Activated T-cell treated with anti-CD3 and anti-CD28 coated beads, Interleukin-2, amount 50 U/mL, for 72 hours (primary cell): ENCODE data around the gene NXPE4. TPM values are rescaled to one million over a fixed set of nuclear protein-coding genes. Genes with fewer than 3 reads are reported as not detected.
A peak's percentile ranks its signal among the peaks of the same experiment; 100 is the strongest.
"Not testable (repeated sequence)": the region's sequence is repeated elsewhere in the genome, so short reads cannot be mapped to it uniquely, and the experiment has no call there.

Source experiments
- ATAC-seq, 2 donors: fragments of 150-1000 bp; cut with Tn5 transposase; replicated peaks in 1 of 2; 2 replicates each; pipeline ENCODE4 v1.10.0; 2021; ENCODE audit warnings: moderate library complexity in 2 of 2, mild to moderate bottlenecking in 1 of 2
- DNase-seq, 2 donors: peaks; one replicate each; pipeline ENCODE4 v3.0.0; 2021 to 2022; ENCODE audit warnings: mixed read lengths in 1 of 2
- H3K27ac Mint-ChIP-seq: one replicate; pipeline ENCODE4 v1.8.0; 2022; ENCODE audit warnings: mild to moderate bottlenecking, moderate library complexity, mixed read lengths
- H3K27me3 Mint-ChIP-seq: one replicate; pipeline ENCODE4 v1.8.0; 2022; ENCODE audit warnings: low read depth, mixed read lengths
- H3K36me3 Mint-ChIP-seq, 2 donors: one replicate each; pipeline ENCODE4 v1.8.0; 2022; ENCODE audit warnings: mixed read lengths in 2 of 2, mild to moderate bottlenecking in 1 of 2; ENCODE audit not compliant: insufficient read depth in 2 of 2
- H3K4me1 Mint-ChIP-seq: one replicate; pipeline ENCODE4 v1.8.0; 2022; ENCODE audit warnings: low read depth, mixed read lengths
- H3K4me3 Mint-ChIP-seq, 2 donors: one replicate each; pipeline ENCODE4 v1.8.0; 2022; ENCODE audit warnings: mild to moderate bottlenecking in 2 of 2, mixed read lengths in 2 of 2, moderate library complexity in 2 of 2
- H3K9me3 Mint-ChIP-seq, 2 donors: one replicate each; pipeline ENCODE4 v1.8.0; 2022; ENCODE audit warnings: mixed read lengths in 2 of 2
- total RNA-seq, 2 donors: library from RNA; stranded (reverse); gene quantifications; one replicate each; pipeline ENCODE4 v1.2.3, GENCODE V29; 2022

Gene NXPE4
- total RNA-seq: not detected

DNA sequence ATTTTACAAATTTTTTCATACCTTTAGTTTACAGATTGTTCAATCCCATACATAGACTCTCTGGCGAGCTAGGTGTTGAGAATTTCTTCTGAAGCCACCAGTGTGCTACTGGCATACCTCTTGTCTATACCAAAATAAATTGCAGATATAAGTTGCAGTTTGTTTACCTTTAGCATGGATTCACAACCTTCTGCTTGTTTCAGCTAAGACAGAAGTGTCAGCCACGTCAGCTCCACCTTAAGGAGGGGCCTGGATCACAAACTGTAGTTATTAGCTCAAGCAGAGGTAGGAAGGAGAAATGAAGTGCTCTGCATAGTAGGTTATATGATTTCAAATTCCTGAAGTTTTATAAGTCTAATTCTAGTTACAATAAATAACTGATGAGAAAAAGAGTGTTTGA lies at the start of gene NXPE4:
NXPE4 (minus strand) TSS at position 216 of the 400 bp plus-strand sequence. CDS start 1,027 bp downstream, outside the sequence.
- H3K36me3 Mint-ChIP-seq: no peaks in the 10 kb centered on the region
- no peak for ATAC-seq

DNA sequence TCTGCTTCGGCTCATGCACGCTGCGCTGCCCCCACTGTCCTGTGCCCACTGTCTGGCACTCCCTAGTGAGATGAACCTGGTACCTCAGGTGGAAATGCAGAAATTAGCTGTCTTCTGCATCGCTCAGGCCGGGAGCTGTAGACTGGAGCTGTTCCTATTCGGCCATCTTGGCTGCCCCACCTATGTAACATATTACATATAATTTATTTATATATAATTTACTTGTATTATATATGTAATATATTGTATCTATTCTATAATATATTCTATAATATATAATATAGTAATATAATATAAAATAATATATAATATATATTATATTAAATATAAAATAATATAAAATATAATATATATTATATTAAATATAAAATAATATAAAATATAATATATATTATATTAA lies 43.9 kb upstream of the NXPE4 start:
- not testable (repeated sequence) for H3K36me3 Mint-ChIP-seq, H3K9me3 Mint-ChIP-seq, H3K4me3 Mint-ChIP-seq, DNase-seq, H3K4me1 Mint-ChIP-seq, H3K27ac Mint-ChIP-seq, ATAC-seq, H3K27me3 Mint-ChIP-seq

More for the DNA sequence above, at the start of gene NXPE4:
- H3K4me1 Mint-ChIP-seq: no peaks in the 10 kb centered on the region
- no peaks in the 10 kb centered on the region for H3K9me3 Mint-ChIP-seq
- no peak within 1 kb of the TSS for H3K27ac Mint-ChIP-seq
- peaks cover 9% of the 10 kb centered on the region for H3K27me3 Mint-ChIP-seq
- no peak for DNase-seq
- H3K4me3 Mint-ChIP-seq: no peak within 1 kb of the TSS

DNA sequence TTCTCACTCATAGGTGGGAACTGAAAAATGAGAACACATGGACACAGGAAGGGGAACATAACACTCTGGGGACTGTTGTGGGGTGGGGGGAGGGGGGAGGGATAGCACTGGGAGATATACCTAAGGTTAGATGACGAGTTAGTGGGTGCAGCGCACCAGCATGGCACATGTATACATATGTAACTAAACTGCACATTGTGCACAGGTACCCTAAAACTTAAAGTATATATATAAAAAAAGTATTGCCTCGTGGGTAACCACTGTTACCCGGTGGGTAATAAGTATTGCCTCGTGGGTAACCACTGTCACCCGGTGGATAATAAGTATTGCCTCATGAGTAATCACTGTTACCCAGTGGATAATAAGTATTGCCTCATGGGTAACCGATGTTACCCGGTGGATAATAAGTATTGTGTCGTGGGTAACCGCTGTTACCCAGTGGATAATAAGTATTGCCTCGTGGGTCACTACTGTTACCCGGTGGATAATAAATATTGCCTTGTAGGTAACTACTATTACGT lies 35.9 kb upstream of the NXPE4 start:
- H3K4me1 Mint-ChIP-seq, H3K4me3 Mint-ChIP-seq, H3K27ac Mint-ChIP-seq, H3K27me3 Mint-ChIP-seq, DNase-seq, H3K9me3 Mint-ChIP-seq, H3K36me3 Mint-ChIP-seq: not testable (repeated sequence)
- peak in 1 of 2 donors; percentile 51 for ATAC-seq

DNA sequence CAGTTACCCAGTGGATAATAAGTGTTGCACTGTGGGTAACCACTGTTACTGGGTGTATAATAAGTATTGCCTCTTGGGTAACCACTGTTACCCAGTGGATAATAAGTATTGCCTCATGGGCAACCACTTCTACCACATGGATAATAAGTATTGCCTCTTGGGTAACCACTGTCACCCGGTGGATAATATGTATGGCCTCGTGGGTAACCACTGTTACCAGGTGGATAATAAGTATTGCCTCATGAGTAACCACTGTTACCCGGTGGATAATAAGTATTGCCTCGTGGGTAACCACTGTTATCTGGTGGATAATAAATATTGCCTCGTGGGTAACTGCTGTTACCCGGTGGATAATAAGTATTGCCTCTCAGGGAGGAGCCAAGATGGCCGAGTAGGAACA lies 29.7 kb upstream of the NXPE4 start:
- H3K36me3 Mint-ChIP-seq: no peaks in the 10 kb centered on the region
- no peak overlapping the region for H3K27ac Mint-ChIP-seq
- DNase-seq: no peak
- no peaks in the 10 kb centered on the region for H3K4me1 Mint-ChIP-seq
- ATAC-seq: no peak
- H3K9me3 Mint-ChIP-seq: peaks cover 0 to 2% of the 10 kb centered on the region in 2 donors
- H3K27me3 Mint-ChIP-seq: no peaks in the 10 kb centered on the region
- no peak overlapping the region for H3K4me3 Mint-ChIP-seq

DNA sequence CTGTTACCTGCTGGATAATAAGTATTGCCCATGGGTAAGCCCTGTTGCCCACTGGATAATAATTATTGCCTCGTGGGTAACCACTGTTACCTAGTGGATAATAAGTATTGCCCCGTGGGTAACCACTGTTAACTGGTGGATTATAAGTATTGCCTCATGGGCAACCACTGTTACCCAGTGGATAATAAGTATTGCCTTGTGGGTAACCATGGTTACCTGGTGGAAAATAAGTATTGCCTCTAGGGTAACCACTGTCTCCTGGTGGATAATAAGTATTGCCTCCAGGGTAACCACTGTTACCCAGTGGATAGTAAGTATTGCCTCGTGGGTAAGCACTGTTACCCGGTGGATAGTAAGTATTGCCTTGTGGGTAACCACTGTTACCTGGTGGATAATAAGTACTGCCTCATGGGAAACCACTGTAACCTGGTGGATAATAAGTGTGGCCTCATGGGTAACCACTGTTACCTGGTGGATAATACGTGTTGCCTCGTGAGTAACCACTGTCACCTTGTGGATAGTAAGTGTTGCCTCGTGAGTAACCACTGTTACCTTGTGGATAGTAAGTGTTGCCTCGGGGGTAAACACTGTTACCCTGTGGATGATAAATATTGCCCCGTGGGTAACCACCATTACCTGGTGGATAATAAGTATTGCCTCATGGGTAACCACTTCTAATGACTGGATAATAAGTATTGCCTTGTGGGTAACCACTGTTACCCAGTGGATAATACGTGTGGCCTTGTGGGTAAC lies 29.0 kb upstream of the NXPE4 start:
- no peak overlapping the region for H3K4me3 Mint-ChIP-seq
- H3K27me3 Mint-ChIP-seq: no peaks in the 10 kb centered on the region
- no peaks in the 10 kb centered on the region for H3K9me3 Mint-ChIP-seq
- ATAC-seq: no peak
- no peaks in the 10 kb centered on the region for H3K4me1 Mint-ChIP-seq
- DNase-seq: no peak
- H3K27ac Mint-ChIP-seq: no peak overlapping the region
- H3K36me3 Mint-ChIP-seq: no peaks in the 10 kb centered on the region

DNA sequence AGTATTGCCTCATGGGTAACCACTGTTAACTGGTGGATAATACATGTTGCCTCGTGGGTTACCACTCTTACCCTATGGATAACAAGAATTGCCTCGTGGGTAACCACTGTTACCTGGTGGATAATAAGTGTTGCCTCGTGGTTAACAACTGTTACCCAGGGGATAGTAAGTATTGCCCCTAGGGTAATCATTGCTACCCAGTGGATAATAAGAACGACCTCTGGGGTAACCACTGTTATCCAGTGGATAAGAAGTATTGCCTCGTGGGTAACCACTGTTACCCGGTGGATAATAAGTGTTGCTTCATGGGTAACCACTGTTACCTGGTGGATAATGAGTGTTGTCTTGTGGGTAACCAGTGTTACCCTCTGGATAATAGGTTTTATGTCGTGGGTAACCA lies 28.1 kb upstream of the NXPE4 start:
- ATAC-seq (no peak), DNase-seq (no peak)
- Mint-ChIP-seq H3K27ac (no peak overlapping the region), H3K36me3 (no peaks in the 10 kb centered on the region), H3K27me3 (no peaks in the 10 kb centered on the region), H3K4me3 (no peak overlapping the region), H3K9me3 (no peaks in the 10 kb centered on the region), H3K4me1 (no peaks in the 10 kb centered on the region)

DNA sequence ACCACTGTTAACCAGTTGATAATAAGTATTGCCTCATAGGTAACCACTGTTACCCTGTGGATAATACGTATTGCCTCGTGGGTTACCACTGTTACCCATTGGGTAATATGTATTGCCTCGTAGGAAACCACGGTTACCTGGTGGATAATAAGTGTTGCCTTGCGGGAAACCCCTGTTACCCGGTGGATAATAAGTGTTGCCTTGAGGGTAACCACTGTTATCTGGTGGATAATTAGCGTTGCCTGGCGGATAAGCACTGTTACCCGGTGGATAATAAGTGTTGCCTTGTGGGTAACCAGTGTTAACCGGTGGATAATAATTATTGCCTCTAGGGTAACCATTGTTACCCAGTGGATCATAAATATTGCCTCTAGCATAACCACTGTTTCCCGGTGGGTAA lies 27.3 kb upstream of the NXPE4 start:
- no peak for ATAC-seq
- DNase-seq: no peak
- H3K36me3 Mint-ChIP-seq: no peaks in the 10 kb centered on the region
- no peak overlapping the region for H3K4me3 Mint-ChIP-seq
- H3K27me3 Mint-ChIP-seq: no peaks in the 10 kb centered on the region
- H3K4me1 Mint-ChIP-seq: no peaks in the 10 kb centered on the region
- H3K27ac Mint-ChIP-seq: no peak overlapping the region
- H3K9me3 Mint-ChIP-seq: peaks cover 0 to 2% of the 10 kb centered on the region in 2 donors

DNA sequence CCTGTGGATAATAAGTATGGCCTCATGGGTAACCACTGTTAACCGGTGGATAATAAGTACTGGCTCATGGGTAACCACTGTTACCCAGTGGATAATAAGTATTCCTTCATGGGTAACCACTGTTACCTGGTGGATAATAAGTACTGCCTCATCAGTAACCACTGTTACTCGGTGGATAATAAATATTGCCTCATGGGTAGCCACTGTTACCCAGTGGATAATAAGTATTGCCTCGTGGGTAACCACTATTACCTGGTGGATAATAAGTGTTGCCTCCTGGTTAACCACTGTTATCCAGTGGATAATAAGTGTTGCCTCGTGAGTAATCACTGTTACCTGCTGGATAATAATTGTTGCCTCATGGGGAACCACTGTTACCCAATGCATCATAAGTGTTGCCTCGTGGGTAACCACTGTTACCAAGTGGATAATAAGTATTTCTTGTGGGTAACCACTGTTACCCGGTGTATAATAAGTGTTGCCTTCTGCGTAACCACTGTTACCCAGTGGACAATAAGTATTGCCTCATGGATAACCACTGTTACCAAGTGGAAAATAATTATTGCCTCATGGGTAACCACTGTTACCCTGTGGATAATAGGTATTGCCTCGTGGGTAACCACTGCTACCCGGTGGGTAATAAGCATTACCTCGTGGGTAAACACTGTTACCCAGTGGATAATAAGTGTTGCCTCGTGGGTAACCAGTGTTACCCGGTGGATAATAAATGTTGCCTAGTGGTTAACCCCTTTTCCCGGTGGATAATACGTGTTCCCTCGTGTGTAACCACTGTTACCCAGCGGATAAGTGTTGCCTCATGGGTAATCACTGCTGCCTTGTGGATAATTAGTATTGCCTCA lies 26.6 kb upstream of the NXPE4 start:
- peaks cover 0 to 2% of the 10 kb centered on the region in 2 donors for H3K9me3 Mint-ChIP-seq
- no peak overlapping the region for H3K27ac Mint-ChIP-seq
- no peaks in the 10 kb centered on the region for H3K36me3 Mint-ChIP-seq
- ATAC-seq (no peak), DNase-seq (no peak)
- no peaks in the 10 kb centered on the region for H3K27me3 Mint-ChIP-seq
- no peaks in the 10 kb centered on the region for H3K4me1 Mint-ChIP-seq
- H3K4me3 Mint-ChIP-seq: no peak overlapping the region

DNA sequence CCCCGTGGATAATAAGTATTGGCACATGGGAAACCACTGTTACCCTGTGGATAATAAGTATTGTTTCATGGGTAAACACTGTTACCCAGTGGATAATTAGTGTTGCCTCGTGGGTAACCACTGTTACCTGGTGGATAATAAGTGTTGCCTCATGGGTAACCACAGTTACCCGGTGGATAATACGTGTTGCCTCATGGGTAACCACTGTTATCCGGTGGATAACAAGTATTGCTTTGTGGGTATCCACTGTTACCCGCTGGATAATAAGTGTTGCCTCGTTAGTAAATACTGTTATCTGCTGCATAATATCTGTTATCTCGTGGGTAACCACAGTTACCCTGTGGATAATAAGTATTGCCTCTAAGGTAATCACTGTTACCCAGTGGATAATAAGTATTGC lies 25.5 kb upstream of the NXPE4 start:
- no peak overlapping the region for H3K4me3 Mint-ChIP-seq
- no peaks in the 10 kb centered on the region for H3K27me3 Mint-ChIP-seq
- no peak overlapping the region for H3K27ac Mint-ChIP-seq
- ATAC-seq: no peak
- no peaks in the 10 kb centered on the region for H3K4me1 Mint-ChIP-seq
- DNase-seq: no peak
- peaks cover 0 to 2% of the 10 kb centered on the region in 2 donors for H3K9me3 Mint-ChIP-seq
- no peaks in the 10 kb centered on the region for H3K36me3 Mint-ChIP-seq

DNA sequence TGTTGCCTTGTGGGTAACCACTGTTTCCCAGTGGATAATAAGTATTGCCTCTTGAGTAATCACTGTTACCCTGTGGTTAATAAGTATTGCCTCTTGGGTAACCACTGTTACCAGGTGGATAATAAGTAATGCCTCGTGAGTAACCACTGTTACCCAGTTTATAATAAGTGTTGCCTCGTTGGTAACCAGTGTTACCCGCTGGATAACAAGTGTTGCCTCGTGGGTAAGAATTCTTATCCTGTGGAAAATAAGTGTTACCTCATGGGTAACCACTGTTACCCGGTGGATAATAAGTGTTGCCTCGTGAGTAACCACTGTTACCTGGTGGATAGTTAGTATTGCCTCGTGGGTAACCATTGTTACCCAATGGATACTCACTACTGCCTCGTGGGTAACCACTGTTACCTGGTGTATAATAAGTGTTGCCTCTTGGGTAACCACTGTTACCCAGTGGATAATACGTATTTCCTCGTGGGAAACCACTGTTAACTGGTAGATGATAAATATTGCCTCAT lies 24.1 kb upstream of the NXPE4 start:
- no peaks in the 10 kb centered on the region for H3K4me1 Mint-ChIP-seq
- H3K27me3 Mint-ChIP-seq: no peaks in the 10 kb centered on the region
- H3K36me3 Mint-ChIP-seq: no peaks in the 10 kb centered on the region
- H3K9me3 Mint-ChIP-seq: peaks cover 0 to 2% of the 10 kb centered on the region in 2 donors
- H3K27ac Mint-ChIP-seq: no peak overlapping the region
- no peak for DNase-seq
- ATAC-seq: no peak
- H3K4me3 Mint-ChIP-seq: no peak overlapping the region

DNA sequence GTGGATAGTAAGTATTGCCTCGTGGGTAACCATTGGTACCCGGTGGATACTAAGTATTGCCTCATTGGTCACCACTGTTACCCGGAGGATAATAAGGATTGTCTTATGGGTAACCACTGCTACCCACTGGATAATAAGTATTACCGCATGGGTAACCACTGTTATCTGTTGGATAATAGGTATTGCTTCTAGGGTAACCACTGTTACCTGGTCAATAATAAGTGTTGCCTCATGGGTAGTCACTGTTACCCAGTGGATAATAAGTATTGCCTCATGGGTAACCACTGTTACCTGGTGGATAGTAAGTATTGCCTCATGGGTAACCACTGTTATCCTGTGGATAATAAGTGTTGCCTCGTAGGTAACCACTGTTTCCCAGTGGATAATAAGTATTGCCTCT lies 22.6 kb upstream of the NXPE4 start:
- Mint-ChIP-seq H3K4me1 (no peaks in the 10 kb centered on the region), H3K27me3 (no peaks in the 10 kb centered on the region), H3K9me3 (peaks cover 0 to 2% of the 10 kb centered on the region in 2 donors), H3K27ac (no peak overlapping the region), H3K36me3 (no peaks in the 10 kb centered on the region), H3K4me3 (no peak overlapping the region)
- DNase-seq (no peak), ATAC-seq (no peak)

DNA sequence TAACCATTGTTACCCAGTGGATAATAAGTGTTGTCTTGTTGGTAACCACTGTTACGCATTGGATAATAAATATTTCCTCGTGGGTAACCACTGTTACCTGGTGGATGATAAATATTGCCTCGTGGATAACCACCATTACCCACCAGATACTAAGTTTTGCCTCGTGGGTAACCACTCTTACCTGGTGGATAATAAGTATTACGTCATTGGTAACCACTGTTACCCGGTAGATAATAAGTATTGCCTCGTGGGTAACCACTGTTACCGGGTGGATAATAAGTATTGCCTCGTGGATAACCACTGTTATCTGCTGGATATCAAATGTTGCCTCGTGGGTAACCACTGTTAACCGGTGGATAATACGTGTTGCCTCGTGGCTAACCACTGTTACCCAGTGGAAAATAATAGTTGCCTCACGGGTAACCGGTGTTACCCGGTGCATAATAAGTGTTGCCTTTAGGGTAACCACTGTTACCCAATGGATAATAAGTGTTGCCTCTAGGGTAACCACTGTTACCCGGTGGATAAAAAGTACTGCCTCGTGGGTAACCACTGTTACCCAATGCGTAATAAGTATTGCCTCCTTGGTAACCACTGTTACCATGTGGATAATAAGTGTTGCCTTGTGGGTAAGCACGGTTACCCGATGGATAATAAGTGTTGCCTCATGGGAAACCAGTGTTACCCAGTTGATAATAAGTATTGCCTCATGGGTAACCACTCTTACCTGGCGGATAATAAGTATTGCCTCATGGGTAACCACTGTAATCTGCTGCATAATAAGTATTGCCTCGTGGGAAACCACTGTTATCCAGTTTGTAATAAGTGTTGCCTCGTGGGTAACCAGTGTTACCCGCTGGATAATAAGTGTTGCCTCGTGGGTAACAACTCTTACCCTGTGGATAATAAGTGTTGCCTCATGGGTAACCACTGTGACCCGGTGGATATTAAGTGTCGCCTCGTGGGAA lies 21.9 kb upstream of the NXPE4 start:
- Mint-ChIP-seq H3K4me3 (no peak overlapping the region), H3K27me3 (no peaks in the 10 kb centered on the region), H3K27ac (no peak overlapping the region), H3K4me1 (no peaks in the 10 kb centered on the region), H3K9me3 (peaks cover 0 to 2% of the 10 kb centered on the region in 2 donors), H3K36me3 (no peaks in the 10 kb centered on the region)
- DNase-seq: no peak
- ATAC-seq: no peak
